Heart left ventricle (tissue), 13 donors: Measurements from ENCODE around the gene PPFIA3.
"Not testable (repeated sequence)": the region's sequence is repeated elsewhere in the genome, so short reads cannot be mapped to it uniquely, and the experiment has no call there.

Experiments used
- CTCF ChIP-seq, 12 donors: fragments of 200-600 bp; sonication (generic) in 4 of 12; IDR thresholded peaks; one replicate each; pipeline versions ENCODE4 v1.5.0 to v1.8.0; 2018 to 2022; ENCODE audit warnings: antibody characterized with exemption in 12 of 12, mild to moderate bottlenecking in 5 of 12
- POLR2A ChIP-seq, 2 donors: fragments of 450-650 bp; IDR thresholded peaks; one replicate each; pipeline ENCODE4 v1.6.1; 2017; ENCODE audit warnings: antibody characterized with exemption in 2 of 2, mild to moderate bottlenecking in 2 of 2, moderate library complexity in 2 of 2
- donor health status: ischemic (EF 13 %, LVEDD 7.1; RV severe dilation, severe dysfunction).
- donor health status: DM: no; HTN: yes; CAD: no.
- donor health status: DM: no; HTN: no; CAD: no.
- donor health status: ischemic (EF 25% LVEDD 6.9; RV normal size, moderate dysfunction).
- donor health status: ischemic (EF 25% LVEDD 5.7; RV mildly dilated, moderate dysfunction).
- donor health status: ischemic (EF 35%, LVEDD 5.7; RV mildly dilated, moderate dysfunction).
- donor health status: nonischemic (EF 11% LVEDD 7.7; RV severe dilation, severe dysfunction).
- donor health status: DM: yes; HTN: yes; CAD: no.
- donor health status: PGD.
- donor health status: ischemic (EF 29% LVEDD 5.4; RV normal size, mild dysfunction).
- donor health status: nonischemic (EF 23%, LVEDD 6.1; RV moderate dilation, normal function).

- TF ChIP-seq CTCF, POLR2A (IDR thresholded peaks at IDR 0.05): not testable (repeated sequence)
These were observed 3.9 kb downstream of the PPFIA3 start for GRCh38 chr19:49123285-49123684.
